Caco-2 (cell line): Measurements from ENCODE around the gene SMC1B. TPM values are rescaled to one million over a fixed set of nuclear protein-coding genes. Genes with fewer than 3 reads are reported as not detected.
"Not testable (repeated sequence)": the region's sequence is repeated elsewhere in the genome, so short reads cannot be mapped to it uniquely, and the experiment has no call there.

ENCODE experiments used
- BruUV-seq: library from RNA; stranded (reverse); fragments of 400-500 nt; replicated peaks from 2 replicates; lab custom pipeline; 2021; lab: Mats Ljungman, UMichigan
- CTCF ChIA-PET: fragments of 300-600 bp; sonication (Branson Sonifier 250); formaldehyde crosslinking; loops from one replicate; lab custom pipeline; 2022; ENCODE audit warnings: antibody characterized with exemption; lab: Charles Lee
- POLR2A ChIA-PET: fragments of 300-600 bp; sonication (Branson Sonifier 250); formaldehyde crosslinking; loops from one replicate; lab custom pipeline; 2022; ENCODE audit warnings: antibody characterized with exemption; lab: Charles Lee
- DNase-seq, 2 experiments: peaks; one replicate each; pipeline versions ENCODE4 v3.0.0 to v3.0.0-alpha.2; 2020 to 2022
- H3K27me3 ChIP-seq: replicated peaks from 2 replicates; pipeline ENCODE4 v1.6.0; 2011; ENCODE audit warnings: low read length; ENCODE audit not compliant: control insufficient read depth, insufficient read depth
- H3K36me3 ChIP-seq: 2 replicates; pipeline ENCODE4 v1.5.1; 2011; ENCODE audit warnings: low read length; ENCODE audit not compliant: control insufficient read depth, insufficient read depth
- H3K4me1 ChIP-seq: fragments of 250-450 bp; sonication (Bioruptor Pico); 2 replicates; pipeline ENCODE4 v1.5.1; 2020; ENCODE audit warnings: mild to moderate bottlenecking
- H3K4me3 ChIP-seq: 2 replicates; pipeline ENCODE4 v1.5.1; 2011; ENCODE audit warnings: low read depth, mild to moderate bottlenecking, control low read depth, low read length
- H3K9me3 ChIP-seq: fragments of 250-450 bp; sonication (Bioruptor Pico); 2 replicates; pipeline ENCODE4 v1.5.1; 2020; ENCODE audit warnings: mild to moderate bottlenecking, moderate library complexity
- H3K27ac Mint-ChIP-seq: one replicate; pipeline ENCODE4 v1.8.0; 2022; ENCODE audit warnings: mixed read lengths; ENCODE audit not compliant: unreplicated experiment
- H3K27me3 Mint-ChIP-seq: one replicate; pipeline ENCODE4 v1.8.0; 2022; ENCODE audit warnings: mixed read lengths; ENCODE audit not compliant: insufficient read depth, unreplicated experiment
- H3K36me3 Mint-ChIP-seq: one replicate; pipeline ENCODE4 v1.8.0; 2022; ENCODE audit warnings: mild to moderate bottlenecking, mixed read lengths; ENCODE audit not compliant: insufficient read depth, unreplicated experiment
- H3K4me1 Mint-ChIP-seq: one replicate; pipeline ENCODE4 v1.8.0; 2022; ENCODE audit warnings: low read depth, mixed read lengths; ENCODE audit not compliant: unreplicated experiment
- H3K4me3 Mint-ChIP-seq: one replicate; pipeline ENCODE4 v1.8.0; 2022; ENCODE audit warnings: mild to moderate bottlenecking, moderate library complexity, mixed read lengths; ENCODE audit not compliant: unreplicated experiment
- H3K9me3 Mint-ChIP-seq: one replicate; pipeline ENCODE4 v1.8.0; 2022; ENCODE audit warnings: mixed read lengths; ENCODE audit not compliant: unreplicated experiment
- intact Hi-C: fragments of 100-400 bp; cut with micrococcal nuclease; formaldehyde crosslinking; loops from one replicate; pipeline ENCODE4 v1.10.0; 2022; ENCODE audit not compliant: unreplicated experiment
- total RNA-seq: library from RNA; stranded (reverse); gene quantifications from 2 replicates; pipeline ENCODE4 v1.2.3, GENCODE V29; 2022
- TF ChIP-seq, protein P1 (sequence below), 2 experiments: fragments of 200-600 bp in 1 of 2; IDR thresholded peaks; 1 replicate in 1 of 2; 2 replicates in 1 of 2; pipeline versions ENCODE4 v1.5.1 to v1.8.0; 2011 to 2022; ENCODE audit warnings: antibody characterized with exemption in 1 of 2, control low read depth in 1 of 2, inconsistent platforms in 1 of 2, low read depth in 1 of 2, low read length in 1 of 2, mild to moderate bottlenecking in 1 of 2, moderate library complexity in 1 of 2; ENCODE audit not compliant: insufficient read depth in 1 of 2, severe bottlenecking in 1 of 2, unreplicated experiment in 1 of 2

SMC1B gene
- total RNA-seq, 1 experiment from 2014 or later = 5.3 TPM

DNA sequence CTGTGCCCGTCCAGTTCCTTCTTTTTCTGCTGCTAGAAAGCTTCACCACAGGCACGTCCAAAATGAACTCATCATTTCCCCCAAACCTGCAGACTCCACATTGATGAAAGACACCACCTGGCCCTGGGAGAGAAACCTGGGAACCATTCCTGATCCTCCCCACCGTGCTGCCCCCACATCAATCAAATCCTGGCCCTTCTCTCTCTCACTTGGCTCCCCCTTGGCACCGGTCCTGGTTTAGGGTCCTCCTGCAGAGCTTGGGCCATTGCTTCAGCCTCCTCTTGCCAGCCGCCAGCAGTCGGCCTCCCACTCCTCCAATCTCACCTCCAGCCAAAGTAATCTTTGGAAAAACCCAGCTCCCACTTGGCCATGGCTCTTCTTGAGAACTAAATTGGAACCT is 38.6 kb upstream of the SMC1B start:
- Mint-ChIP-seq H3K36me3 (no peaks in the 10 kb centered on the region), H3K9me3 (no peaks in the 10 kb centered on the region), H3K4me1 (peaks cover 11% of the 10 kb centered on the region), H3K4me3 (no peak overlapping the region), H3K27ac (no peak overlapping the region), H3K27me3 (no peaks in the 10 kb centered on the region)
- Histone ChIP-seq H3K36me3 (no peaks in the 10 kb centered on the region), H3K4me1 (peaks cover 19% of the 10 kb centered on the region), H3K27me3 (no peaks in the 10 kb centered on the region), H3K9me3 (no peaks in the 10 kb centered on the region), H3K4me3 (no peak overlapping the region)
- POLR2A ChIA-PET = no interaction called here
- CTCF ChIA-PET = no interaction called here
- no TSS peak for BruUV-seq
- DNase-seq = no peak
- TF ChIP-seq, protein P1, sequence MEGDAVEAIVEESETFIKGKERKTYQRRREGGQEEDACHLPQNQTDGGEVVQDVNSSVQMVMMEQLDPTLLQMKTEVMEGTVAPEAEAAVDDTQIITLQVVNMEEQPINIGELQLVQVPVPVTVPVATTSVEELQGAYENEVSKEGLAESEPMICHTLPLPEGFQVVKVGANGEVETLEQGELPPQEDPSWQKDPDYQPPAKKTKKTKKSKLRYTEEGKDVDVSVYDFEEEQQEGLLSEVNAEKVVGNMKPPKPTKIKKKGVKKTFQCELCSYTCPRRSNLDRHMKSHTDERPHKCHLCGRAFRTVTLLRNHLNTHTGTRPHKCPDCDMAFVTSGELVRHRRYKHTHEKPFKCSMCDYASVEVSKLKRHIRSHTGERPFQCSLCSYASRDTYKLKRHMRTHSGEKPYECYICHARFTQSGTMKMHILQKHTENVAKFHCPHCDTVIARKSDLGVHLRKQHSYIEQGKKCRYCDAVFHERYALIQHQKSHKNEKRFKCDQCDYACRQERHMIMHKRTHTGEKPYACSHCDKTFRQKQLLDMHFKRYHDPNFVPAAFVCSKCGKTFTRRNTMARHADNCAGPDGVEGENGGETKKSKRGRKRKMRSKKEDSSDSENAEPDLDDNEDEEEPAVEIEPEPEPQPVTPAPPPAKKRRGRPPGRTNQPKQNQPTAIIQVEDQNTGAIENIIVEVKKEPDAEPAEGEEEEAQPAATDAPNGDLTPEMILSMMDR (IDR thresholded peaks at IDR 0.05; ENCODE audit: insufficient read depth in 1 of 2, low read depth in 1 of 2, low read length in 1 of 2, severe bottlenecking in 1 of 2, unreplicated experiment in 1 of 2) = no peak
- intact Hi-C loops = no loop called here

DNA sequence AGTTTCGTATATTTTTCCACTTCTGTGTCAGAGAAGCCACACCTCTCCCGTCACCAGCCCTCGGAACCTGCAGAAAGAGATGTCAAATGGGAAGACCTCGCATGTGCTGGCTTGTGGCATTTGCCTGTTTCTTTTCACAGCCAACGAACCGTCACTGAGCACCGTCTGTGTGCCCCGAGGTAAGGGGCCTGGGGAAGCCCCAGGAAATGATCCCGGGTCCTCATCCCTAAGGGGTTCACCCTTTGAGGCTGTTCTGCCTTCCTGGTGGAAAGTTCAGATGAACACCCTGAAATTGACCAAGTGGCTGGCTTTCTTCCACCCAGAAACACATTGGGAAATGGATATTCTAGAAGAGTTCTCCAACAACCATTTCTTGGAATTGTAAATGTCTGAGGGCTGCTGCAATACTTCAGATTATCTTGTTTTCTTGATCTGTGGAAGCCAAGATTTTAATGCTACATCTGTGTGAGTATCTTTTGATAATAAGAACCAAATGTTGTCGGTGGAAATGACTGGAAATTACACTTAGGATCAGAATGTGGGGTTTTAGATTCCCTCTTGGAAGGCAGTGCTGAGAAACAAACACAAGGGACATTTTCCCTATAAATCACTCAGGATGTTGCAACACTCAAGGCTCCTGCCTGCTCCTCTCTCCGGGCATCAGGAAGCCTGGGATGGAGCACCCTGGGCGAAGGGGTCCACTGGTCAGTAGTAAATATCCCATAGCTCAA is 37.7 kb upstream of the SMC1B start:
- Histone ChIP-seq H3K4me1 (peaks cover 19% of the 10 kb centered on the region), H3K4me3 (no peak overlapping the region), H3K9me3 (no peaks in the 10 kb centered on the region), H3K36me3 (no peaks in the 10 kb centered on the region), H3K27me3 (no peaks in the 10 kb centered on the region)
- Mint-ChIP-seq H3K36me3 (no peaks in the 10 kb centered on the region), H3K27me3 (no peaks in the 10 kb centered on the region), H3K4me1 (peaks cover 12% of the 10 kb centered on the region), H3K9me3 (no peaks in the 10 kb centered on the region), H3K27ac (no peak overlapping the region), H3K4me3 (no peak overlapping the region)
- TF ChIP-seq, protein P1 (IDR thresholded peaks at IDR 0.05; ENCODE audit: insufficient read depth in 1 of 2, low read depth in 1 of 2, low read length in 1 of 2, severe bottlenecking in 1 of 2, unreplicated experiment in 1 of 2) = no peak
- no TSS peak for BruUV-seq
- CTCF ChIA-PET = no interaction called here
- POLR2A ChIA-PET = no interaction called here
- DNase-seq = no peak
- intact Hi-C loops = no loop called here

DNA sequence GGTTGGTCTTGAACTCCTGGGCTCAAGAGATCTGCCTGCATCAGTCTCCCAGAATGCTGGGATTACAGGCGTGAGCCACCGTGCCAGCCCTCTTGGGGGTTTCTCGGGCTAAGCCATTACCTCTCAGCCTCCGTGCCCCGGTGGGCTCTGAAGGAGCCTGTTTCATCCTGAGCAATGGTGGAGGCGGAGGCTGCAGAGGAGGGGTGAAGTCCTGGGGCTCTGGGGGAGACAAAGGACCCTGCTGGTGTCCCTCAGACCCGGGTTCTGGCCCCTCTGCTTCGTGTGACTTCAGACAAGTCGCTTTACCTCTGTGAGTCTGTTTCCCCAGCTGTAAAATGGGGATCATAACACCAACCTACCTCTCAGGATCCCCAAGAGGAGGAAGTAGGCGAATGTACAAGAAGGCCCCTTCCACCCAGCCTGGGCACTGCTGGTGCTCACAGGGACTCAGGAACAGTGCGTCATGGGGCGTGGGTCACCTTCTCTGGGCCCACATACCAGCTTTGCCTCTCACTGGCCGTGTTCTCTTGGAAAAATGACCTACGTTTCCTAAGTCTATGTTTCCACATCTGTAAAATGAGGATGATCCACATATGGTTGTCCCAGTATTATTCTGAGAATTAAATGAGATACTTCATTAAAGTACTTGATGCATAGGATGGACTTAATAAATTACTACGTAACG is 36.8 kb upstream of the SMC1B start:
- TF ChIP-seq, protein P1 (IDR thresholded peaks at IDR 0.05; ENCODE audit: insufficient read depth in 1 of 2, low read depth in 1 of 2, low read length in 1 of 2, severe bottlenecking in 1 of 2, unreplicated experiment in 1 of 2) = no peak
- POLR2A ChIA-PET = no interaction called here
- no peaks in the 10 kb centered on the region for H3K9me3 ChIP-seq
- H3K36me3 ChIP-seq = no peaks in the 10 kb centered on the region
- BruUV-seq = no TSS peak
- H3K4me3 Mint-ChIP-seq = no peak overlapping the region
- H3K36me3 Mint-ChIP-seq = no peaks in the 10 kb centered on the region
- no peaks in the 10 kb centered on the region for H3K27me3 Mint-ChIP-seq
- peaks cover 16% of the 10 kb centered on the region for H3K4me1 Mint-ChIP-seq
- no peak for DNase-seq
- intact Hi-C loops = no loop called here
- H3K4me1 ChIP-seq = peaks cover 20% of the 10 kb centered on the region
- H3K27me3 ChIP-seq = no peaks in the 10 kb centered on the region
- no peak overlapping the region for H3K4me3 ChIP-seq
- no peak overlapping the region for H3K27ac Mint-ChIP-seq
- CTCF ChIA-PET = no interaction called here
- no peaks in the 10 kb centered on the region for H3K9me3 Mint-ChIP-seq

DNA sequence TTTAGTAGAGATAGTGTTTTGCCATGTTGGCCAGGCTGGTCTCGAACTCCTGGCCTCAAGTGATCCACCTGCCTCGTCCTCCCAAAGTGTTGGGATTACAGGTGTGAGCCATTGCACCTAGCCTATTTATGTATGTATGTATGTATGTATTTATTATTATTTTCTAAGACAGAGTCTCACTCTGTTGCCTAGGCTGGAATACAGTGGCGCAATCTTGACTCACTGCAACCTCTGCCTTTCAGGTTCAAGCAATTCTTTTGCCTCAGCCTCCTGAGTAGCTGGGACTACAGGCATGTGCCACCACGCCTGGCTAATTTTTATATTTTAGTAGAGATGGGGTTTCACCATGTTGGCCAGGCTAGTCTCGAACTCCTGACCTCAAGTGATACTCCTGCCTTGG is 36.0 kb upstream of the SMC1B start:
- H3K27me3 ChIP-seq, H3K4me3 ChIP-seq, intact Hi-C loops, H3K4me3 Mint-ChIP-seq, CTCF ChIA-PET, H3K36me3 Mint-ChIP-seq, H3K27ac Mint-ChIP-seq, H3K36me3 ChIP-seq, H3K27me3 Mint-ChIP-seq, H3K9me3 ChIP-seq, POLR2A ChIA-PET, DNase-seq, H3K9me3 Mint-ChIP-seq, BruUV-seq: not testable (repeated sequence)
- H3K4me1 Mint-ChIP-seq = peaks cover 23% of the 10 kb centered on the region
- peaks cover 20% of the 10 kb centered on the region for H3K4me1 ChIP-seq
